ENCODE data around the gene ZNF366.

The ZNF366 gene

GRCh38 chr5:72463449-72464052 lies 43.7 kb downstream of the ZNF366 start:
- DNase-seq: no peak

GRCh38 chr5:72460413-72460812 lies 46.8 kb downstream of the ZNF366 start:
- no peak for DNase-seq

- DNase-seq: no peak
Measured at GRCh38 chr5:72459913-72460312, 47.3 kb downstream of the ZNF366 start.

DNA sequence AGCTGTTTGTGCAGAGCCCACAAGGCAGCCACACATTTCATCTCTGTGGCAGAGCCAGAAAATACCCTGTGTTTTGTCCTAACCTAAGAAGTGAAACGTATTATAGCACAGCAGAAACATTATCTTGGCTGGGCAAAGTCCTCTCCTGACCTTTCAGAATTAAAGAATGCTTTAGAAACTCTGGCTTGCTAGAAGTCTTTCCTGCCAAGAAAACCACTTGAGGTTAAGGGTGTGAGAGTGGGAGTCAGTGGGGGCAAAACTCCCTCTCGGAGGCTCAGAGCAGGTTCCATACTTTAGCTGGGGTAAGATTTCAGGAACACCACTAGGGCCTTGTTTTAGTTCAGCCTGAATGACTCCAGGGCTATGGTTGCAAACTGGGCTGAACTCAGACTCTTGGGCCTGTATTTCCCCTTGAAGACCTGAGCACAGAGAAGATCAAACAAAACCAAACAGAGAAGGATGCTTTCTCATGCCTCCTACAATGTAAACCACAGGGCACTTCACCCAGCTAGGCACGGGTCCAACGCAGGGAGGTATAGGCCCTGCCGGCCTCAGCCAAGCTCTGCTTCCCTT lies 48.0 kb downstream of the ZNF366 start:
- DNase-seq: no peak

- no peak for DNase-seq
Measured at GRCh38 chr5:72458407-72458806, 48.8 kb downstream of the ZNF366 start.

- DNase-seq: no peak
Measured at GRCh38 chr5:72457491-72457890, 49.7 kb downstream of the ZNF366 start.

DNA sequence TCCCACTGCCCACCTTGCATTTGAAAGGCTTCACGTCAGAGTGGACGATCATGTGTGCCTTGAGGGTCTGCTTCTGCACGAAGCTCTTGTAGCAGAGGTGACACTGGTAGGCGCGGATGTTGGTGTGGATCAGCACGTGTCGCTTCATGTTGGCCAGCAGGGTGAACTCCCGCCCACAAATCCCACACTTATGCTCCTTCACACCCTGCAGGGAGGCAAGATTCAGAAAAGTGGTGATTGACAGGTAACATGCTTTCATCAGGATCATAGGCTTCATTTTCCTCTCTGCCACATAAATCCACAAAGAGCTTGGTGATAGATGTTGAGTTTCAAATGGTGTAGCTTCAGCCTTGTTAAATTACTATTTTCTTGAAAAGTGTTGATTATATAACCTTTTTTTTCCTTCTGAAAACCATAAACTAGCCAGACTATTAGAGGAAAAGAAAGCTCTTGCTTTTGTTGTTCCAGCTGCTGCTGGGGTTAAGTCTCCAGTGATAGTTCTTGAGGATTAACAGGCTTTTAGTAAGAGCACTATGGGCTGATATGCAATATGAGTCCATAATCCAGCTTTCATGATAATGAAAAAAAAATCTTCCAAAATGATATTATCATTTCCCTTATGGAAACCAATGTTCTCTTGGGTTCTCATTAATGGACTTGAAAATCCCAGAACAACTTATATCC lies 50.7 kb downstream of the ZNF366 start:
- no peak for DNase-seq

- no peak for DNase-seq
Measured at GRCh38 chr5:72455476-72455875, 51.7 kb downstream of the ZNF366 start.

DNA sequence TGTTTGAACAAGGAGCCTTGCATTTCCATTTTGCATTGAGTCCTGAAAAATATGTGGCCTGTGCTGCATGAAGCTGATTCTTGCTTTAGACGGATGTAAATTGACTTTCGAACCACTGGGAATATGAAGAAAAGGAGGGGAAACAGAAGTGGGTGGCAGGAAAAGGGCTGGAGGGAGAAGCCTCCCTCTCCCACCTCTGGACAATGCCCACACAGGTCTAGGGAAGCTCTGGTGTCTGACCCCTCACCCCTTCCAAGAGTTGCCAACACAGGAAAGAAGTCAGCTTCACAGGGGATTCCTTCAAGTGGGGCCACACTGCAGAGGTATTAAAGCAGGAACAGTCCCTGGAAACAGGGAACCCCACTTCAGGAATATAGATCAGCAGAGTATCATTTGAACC lies 52.2 kb downstream of the ZNF366 start:
- DNase-seq: no peak

DNA sequence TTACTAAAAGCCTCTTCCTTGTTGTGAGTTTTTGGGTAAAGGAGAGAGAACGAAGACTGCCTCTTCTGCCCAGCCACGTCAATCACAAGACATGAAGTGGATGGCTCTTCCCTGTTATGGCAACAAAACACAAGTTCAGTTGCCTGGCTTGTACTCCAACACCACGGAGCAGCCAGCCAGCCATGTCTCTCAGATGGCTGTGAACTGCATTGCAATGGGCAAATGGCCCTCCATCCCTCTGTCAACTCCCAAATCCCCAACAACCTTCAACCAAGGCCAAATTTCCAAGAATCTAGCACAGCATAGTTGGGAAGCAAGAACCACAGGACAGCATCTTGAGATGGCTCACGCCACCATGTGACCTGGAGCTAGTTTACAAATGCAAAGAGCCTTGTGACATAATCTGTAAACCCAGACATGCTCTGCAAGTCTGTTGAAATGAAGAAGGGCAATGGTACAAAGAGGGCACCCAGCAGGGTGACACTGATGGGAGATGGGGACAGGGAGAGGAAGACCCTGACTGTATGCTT lies 53.9 kb downstream of the ZNF366 start:
- no peak for DNase-seq

DNA sequence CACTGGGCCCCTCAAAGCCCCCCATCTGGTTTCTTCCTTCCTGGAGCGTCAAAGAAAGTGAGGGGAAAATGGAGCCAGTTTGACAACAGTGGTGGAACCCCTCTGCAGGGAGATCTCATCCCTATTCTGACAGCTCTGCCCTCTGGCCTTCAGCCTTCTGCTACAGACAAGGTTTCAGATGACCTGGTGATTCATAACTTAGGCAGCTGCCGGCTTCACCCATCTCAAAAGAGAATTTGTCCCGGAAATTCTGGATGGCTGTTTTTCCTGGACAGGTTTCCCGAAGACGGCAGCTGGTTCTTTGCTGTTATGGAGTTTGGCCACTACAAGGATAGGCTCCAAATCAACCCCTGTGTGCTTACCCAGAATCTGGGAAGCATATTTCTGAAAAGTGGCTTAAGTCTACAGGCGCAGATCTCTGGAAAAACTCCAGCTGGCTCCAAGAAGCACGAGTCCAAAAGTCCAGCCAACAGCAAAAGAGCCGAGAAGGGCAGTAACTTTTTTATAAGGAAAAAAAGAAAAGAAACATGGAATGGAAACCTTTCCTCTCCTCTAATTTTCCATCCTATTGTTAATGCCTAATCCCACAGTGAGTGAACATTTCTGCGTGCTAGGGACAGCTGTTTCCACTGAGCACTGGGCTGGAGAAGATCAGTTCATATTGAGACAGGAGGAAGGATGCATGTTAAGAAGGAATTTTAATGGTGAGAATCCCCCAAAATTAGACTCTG lies 54.5 kb downstream of the ZNF366 start:
- DNase-seq: no peak

GRCh38 chr5:72451741-72452505 lies 55.3 kb downstream of the ZNF366 start:
- no peak for DNase-seq

- DNase-seq: no peak
Measured at GRCh38 chr5:72448368-72448767, 58.8 kb downstream of the ZNF366 start.

DNA sequence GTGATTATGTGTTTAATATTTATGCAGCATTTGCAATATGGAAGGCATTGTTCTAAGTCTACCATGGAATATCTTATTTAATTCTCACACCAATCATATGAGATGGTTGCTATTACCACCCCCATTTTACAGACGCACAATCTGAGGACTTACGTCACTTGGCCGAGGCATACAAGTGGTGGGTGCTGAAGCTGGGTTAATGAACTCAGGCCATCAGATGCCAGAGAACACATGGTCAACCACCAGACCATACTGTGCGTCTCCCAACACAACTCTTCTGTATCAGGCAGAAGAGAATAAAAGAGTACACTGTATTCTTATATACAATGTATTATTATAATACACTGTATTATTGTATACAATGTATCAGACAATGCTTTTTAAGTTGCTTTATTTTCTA lies 59.5 kb downstream of the ZNF366 start:
- no peak for DNase-seq

- no peak for DNase-seq
Measured at GRCh38 chr5:72445969-72446368, 61.2 kb downstream of the ZNF366 start.

GRCh38 chr5:72443883-72444282 lies 63.3 kb downstream of the ZNF366 start:
- DNase-seq: no peak

GRCh38 chr5:72441862-72442540 lies 65.2 kb downstream of the ZNF366 start:
- DNase-seq: no peak

DNA sequence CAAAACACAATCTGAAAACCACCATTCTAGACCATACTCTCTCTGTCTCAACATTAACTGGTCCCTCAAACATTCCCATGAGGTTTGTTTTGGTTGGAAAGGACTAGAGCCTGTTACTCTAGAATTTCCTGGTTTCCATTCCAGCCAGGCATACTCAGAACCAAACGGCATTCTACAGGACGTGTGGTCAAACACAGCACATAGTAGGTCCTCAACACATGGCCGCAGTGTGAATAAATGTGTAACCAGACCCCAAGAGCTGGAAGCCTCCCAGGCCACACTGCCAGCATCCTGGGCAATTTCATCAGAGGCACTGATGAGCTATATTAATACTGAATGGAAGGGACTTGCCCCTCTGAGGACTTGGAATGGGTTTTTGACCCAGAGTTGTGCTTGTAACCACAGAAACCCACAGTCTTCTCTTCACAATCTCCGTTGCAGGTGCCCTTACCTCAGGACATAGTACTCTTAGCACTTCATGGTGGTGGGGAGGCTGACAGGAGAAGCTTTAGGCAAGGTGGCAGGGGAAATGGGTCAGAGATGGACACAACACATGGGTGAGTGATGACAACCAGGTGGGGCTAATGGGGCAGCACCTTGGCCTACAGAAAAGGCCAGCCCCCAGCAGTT lies 66.0 kb downstream of the ZNF366 start:
- DNase-seq: no peak

GRCh38 chr5:72440207-72440638 lies 67.0 kb downstream of the ZNF366 start:
- DNase-seq: no peak

GRCh38 chr5:72439192-72439591 lies 68.0 kb downstream of the ZNF366 start:
- DNase-seq: no peak

- DNase-seq: no peak
Measured at GRCh38 chr5:72438141-72438540, 69.1 kb downstream of the ZNF366 start.

Measured in activated CD8-positive, alpha-beta memory T cell treated with anti-CD3 and anti-CD28 coated beads, Interleukin-2, amount 50 U/mL, for 4 hours (primary cell).